ENCODE measurements around the gene SLC35F1.

The SLC35F1 gene

DNA sequence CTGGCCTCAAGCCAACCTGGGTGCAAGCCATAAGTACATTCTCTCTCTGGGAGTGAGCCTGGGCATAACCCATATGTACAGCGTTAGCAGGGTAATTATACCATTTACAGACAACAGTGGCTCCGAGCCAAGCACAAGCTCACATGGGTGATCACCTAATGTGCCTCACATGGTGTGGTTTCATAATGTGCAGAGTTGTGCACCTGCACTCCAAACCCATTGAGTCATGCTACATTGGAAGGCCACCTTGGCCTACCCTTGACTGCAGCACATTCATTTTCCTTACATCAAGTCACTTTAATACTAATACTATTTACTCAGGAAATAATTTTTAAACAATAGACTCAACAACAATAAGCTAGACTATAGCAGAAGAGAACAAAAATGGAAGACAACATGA is 446.5 kb downstream of the SLC35F1 start:
- TF ChIP-seq, protein P1, sequence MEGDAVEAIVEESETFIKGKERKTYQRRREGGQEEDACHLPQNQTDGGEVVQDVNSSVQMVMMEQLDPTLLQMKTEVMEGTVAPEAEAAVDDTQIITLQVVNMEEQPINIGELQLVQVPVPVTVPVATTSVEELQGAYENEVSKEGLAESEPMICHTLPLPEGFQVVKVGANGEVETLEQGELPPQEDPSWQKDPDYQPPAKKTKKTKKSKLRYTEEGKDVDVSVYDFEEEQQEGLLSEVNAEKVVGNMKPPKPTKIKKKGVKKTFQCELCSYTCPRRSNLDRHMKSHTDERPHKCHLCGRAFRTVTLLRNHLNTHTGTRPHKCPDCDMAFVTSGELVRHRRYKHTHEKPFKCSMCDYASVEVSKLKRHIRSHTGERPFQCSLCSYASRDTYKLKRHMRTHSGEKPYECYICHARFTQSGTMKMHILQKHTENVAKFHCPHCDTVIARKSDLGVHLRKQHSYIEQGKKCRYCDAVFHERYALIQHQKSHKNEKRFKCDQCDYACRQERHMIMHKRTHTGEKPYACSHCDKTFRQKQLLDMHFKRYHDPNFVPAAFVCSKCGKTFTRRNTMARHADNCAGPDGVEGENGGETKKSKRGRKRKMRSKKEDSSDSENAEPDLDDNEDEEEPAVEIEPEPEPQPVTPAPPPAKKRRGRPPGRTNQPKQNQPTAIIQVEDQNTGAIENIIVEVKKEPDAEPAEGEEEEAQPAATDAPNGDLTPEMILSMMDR (IDR thresholded peaks at IDR 0.05), result no peak

DNA sequence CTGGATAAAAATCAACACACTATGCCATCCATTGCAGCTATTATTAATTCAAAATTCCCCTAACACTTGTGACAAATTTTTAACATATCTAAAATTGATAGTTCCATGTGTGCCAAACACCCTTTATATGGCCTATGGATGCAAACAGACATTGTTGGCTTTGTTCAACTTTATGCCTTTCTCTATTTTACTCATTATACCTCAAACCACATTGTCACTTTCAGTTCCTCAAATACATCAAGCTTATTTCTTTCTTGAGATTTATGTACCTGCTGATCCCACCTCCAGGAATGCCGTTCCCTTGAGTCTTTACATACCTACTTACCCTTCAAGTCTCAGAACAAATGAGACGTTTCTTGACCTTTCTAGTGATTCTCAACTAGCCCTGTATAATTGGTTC is 447.6 kb downstream of the SLC35F1 start:
- TF ChIP-seq, protein P1 (IDR thresholded peaks at IDR 0.05), result no peak

DNA sequence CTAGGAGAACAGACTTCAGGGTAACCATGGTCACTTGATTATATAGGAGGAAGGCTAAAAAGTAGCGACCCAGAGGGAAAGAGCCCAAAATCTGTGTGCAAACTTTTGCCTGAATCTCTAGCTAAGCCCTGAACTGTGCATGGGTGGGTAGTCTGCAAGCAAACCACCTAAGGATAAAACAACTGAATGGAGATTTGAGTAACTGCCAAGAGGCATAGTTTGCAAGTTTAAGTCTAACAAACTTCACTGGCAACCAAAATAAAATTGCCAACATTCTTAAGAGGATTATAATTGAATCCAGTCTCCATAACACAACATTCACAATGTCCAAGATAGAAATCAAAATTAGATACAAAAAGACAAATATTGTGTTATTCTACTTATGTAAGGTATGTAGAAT is 449.0 kb downstream of the SLC35F1 start:
- TF ChIP-seq, protein P1 (IDR thresholded peaks at IDR 0.05), result no peak

DNA sequence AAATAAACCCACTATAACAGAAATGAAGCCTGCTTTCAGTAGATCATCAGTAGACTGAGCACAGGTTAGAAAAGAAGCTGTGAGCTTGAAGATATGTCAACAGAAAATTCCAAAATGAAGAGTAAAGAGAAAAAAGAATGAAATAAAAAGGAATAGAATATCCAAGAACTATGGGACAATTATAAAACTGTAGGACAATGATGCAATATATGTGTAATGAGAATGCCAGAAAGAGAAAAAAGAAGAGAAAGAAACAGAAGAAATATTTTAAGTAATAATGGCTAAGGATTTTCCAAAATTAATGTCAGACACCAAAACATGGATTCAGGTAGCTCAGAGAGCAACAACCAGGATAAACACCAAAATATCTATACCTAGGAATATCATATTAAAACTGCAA is 449.6 kb downstream of the SLC35F1 start:
- TF ChIP-seq, protein P1 (IDR thresholded peaks at IDR 0.05), result no peak
